NCI-H2227 treated with DMSO at 0.1 percent for 48 hours (cell line): ENCODE measurements around the gene FGF10.

Experiments
- DNase-seq: peaks from one replicate; lab custom pipeline; 2025; lab: John Stamatoyannopoulos, UW

The FGF10 gene

GRCh38 chr5:44356231-44356630 is 33.0 kb downstream of the FGF10 start:
- no peak for DNase-seq

GRCh38 chr5:44345871-44346270 is 43.3 kb downstream of the FGF10 start:
- no peak for DNase-seq

GRCh38 chr5:44336708-44337107 is 52.5 kb downstream of the FGF10 start:
- no peak for DNase-seq

GRCh38 chr5:44334622-44335021 is 54.6 kb downstream of the FGF10 start:
- no peak for DNase-seq

GRCh38 chr5:44332285-44332971 is 56.8 kb downstream of the FGF10 start:
- no peak for DNase-seq

GRCh38 chr5:44331471-44332050 is 57.7 kb downstream of the FGF10 start:
- DNase-seq: no peak

GRCh38 chr5:44329716-44330115 is 59.5 kb downstream of the FGF10 start:
- no peak for DNase-seq

GRCh38 chr5:44321144-44321725 is 68.0 kb downstream of the FGF10 start:
- no peak for DNase-seq

GRCh38 chr5:44320188-44320587 is 69.0 kb downstream of the FGF10 start:
- no peak for DNase-seq

- DNase-seq: no peak
Observed at GRCh38 chr5:44318883-44319282, 70.3 kb downstream of the FGF10 start.

GRCh38 chr5:44312374-44312773 is 76.8 kb downstream of the FGF10 start:
- DNase-seq: no peak

- DNase-seq: no peak
Observed at GRCh38 chr5:44300551-44300950, 88.7 kb downstream of the FGF10 start.

GRCh38 chr5:44299394-44299793 is 89.8 kb downstream of the FGF10 start:
- no peak for DNase-seq

- DNase-seq: no peak
Observed at GRCh38 chr5:44294516-44294915, 94.7 kb downstream of the FGF10 start.

- no peak for DNase-seq
Observed at GRCh38 chr5:44292736-44293135, 96.5 kb downstream of the FGF10 start.

- DNase-seq: no peak
Observed at GRCh38 chr5:44278469-44278868, 110.8 kb downstream of the FGF10 start.

GRCh38 chr5:44275908-44276307 is 113.3 kb downstream of the FGF10 start:
- no peak for DNase-seq

GRCh38 chr5:44275329-44275728 is 113.9 kb downstream of the FGF10 start:
- DNase-seq: no peak

GRCh38 chr5:44267909-44268308 is 121.3 kb downstream of the FGF10 start:
- DNase-seq: no peak

GRCh38 chr5:44266882-44267576 is 122.2 kb downstream of the FGF10 start:
- DNase-seq: no peak

GRCh38 chr5:44265713-44266112 is 123.5 kb downstream of the FGF10 start:
- DNase-seq: no peak

GRCh38 chr5:44260793-44261192 is 128.4 kb downstream of the FGF10 start:
- no peak for DNase-seq
